ENCODE measurements around the gene ZNF473.
"Not testable (repeated sequence)": the region's sequence is repeated elsewhere in the genome, so short reads cannot be mapped to it uniquely, and the experiment has no call there.

DNA sequence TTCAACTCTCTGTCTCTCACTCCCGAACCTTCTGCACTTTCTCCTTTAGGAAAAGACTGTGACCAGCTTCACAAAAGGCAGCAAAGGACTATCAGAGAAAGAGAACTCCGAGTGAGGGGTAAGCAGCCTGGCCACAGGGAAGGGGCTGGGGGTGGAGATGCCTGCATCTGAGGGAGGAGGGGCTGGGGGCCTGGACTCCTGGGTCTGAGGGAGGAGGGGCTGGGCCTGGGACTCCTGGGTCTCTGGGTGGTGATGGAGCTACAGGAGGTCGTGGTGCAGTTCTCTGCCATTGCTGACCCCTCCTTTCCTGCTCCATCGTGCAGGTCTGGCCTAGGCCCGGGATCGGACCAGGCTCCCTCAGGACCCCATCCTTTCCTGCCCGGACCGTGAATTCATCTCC, 49.3 kb downstream of the ZNF473 start:
- TF ChIP-seq, protein P1, sequence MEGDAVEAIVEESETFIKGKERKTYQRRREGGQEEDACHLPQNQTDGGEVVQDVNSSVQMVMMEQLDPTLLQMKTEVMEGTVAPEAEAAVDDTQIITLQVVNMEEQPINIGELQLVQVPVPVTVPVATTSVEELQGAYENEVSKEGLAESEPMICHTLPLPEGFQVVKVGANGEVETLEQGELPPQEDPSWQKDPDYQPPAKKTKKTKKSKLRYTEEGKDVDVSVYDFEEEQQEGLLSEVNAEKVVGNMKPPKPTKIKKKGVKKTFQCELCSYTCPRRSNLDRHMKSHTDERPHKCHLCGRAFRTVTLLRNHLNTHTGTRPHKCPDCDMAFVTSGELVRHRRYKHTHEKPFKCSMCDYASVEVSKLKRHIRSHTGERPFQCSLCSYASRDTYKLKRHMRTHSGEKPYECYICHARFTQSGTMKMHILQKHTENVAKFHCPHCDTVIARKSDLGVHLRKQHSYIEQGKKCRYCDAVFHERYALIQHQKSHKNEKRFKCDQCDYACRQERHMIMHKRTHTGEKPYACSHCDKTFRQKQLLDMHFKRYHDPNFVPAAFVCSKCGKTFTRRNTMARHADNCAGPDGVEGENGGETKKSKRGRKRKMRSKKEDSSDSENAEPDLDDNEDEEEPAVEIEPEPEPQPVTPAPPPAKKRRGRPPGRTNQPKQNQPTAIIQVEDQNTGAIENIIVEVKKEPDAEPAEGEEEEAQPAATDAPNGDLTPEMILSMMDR (IDR thresholded peaks at IDR 0.05; ENCODE audit: low read depth, low read length) = not testable (repeated sequence)
- not testable (repeated sequence) for TF ChIP-seq POLR2A (IDR thresholded peaks at IDR 0.05; ENCODE audit: extremely low read depth, insufficient read length)

All from NB4 (cell line).